PC-3 (cell line): ENCODE measurements around the gene DENND6B. TPM values are rescaled to one million over a fixed set of nuclear protein-coding genes. Genes with fewer than 3 reads are reported as not detected.

ENCODE experiments used
- ATAC-seq: fragments of 200-7000 bp; cut with Tn5 transposase; 2 replicates; pipeline ENCODE4 v1.9.1; 2020; ENCODE audit warnings: mild to moderate bottlenecking, moderate library complexity
- BruUV-seq: library from RNA; stranded (reverse); fragments of 400-500 nt; replicated peaks from 2 replicates; lab custom pipeline; 2021; lab: Mats Ljungman, UMichigan
- CTCF ChIA-PET: fragments of 300-600 bp; sonication (Branson Sonifier 250); formaldehyde crosslinking; loops from one replicate; lab custom pipeline; 2022; ENCODE audit warnings: antibody characterized with exemption; lab: Charles Lee
- POLR2A ChIA-PET: fragments of 300-600 bp; sonication (Branson Sonifier 250); formaldehyde crosslinking; loops from one replicate; lab custom pipeline; 2022; ENCODE audit warnings: antibody characterized with exemption; ENCODE audit not compliant: unreplicated experiment; lab: Charles Lee
- DNase-seq: peaks from one replicate; pipeline ENCODE4 v3.0.0-alpha.2; 2015
- H2AFZ ChIP-seq: fragments of 300-600 bp; sonication (generic); 2 replicates; pipeline ENCODE4 v1.6.0; 2016; ENCODE audit warnings: antibody characterized with exemption, low read length
- H3F3A ChIP-seq: fragments of 300-600 bp; sonication (generic); one replicate; pipeline ENCODE4 v1.6.0; 2017; ENCODE audit warnings: antibody characterized with exemption, low read length, control low read depth, mild to moderate bottlenecking; ENCODE audit not compliant: unreplicated experiment
- H3K27ac ChIP-seq: fragments of 300-600 bp; sonication (generic); 2 replicates; pipeline ENCODE4 v1.5.1; 2016; ENCODE audit warnings: mild to moderate bottlenecking, low read length
- H3K27me3 ChIP-seq: fragments of 300-600 bp; sonication (generic); 2 replicates; pipeline ENCODE4 v1.6.1; 2016; ENCODE audit warnings: low read length, mixed read lengths
- H3K36me3 ChIP-seq: fragments of 300-600 bp; sonication (generic); 2 replicates; pipeline ENCODE4 v1.6.1; 2016; ENCODE audit warnings: low read depth, mixed run types, low read length, mixed read lengths
- H3K4me1 ChIP-seq: fragments of 300-600 bp; sonication (generic); 2 replicates; pipeline ENCODE4 v1.5.1; 2016; ENCODE audit warnings: low read length; ENCODE audit not compliant: insufficient read depth
- H3K4me2 ChIP-seq: fragments of 300-600 bp; sonication (generic); 2 replicates; pipeline ENCODE4 v1.6.0; 2016; ENCODE audit warnings: low read length
- H3K4me3 ChIP-seq: fragments of 300-600 bp; sonication (generic); 2 replicates; pipeline ENCODE4 v1.5.1; 2016; ENCODE audit warnings: mild to moderate bottlenecking, low read length, mixed read lengths
- H3K79me2 ChIP-seq: fragments of 300-600 bp; sonication (generic); 2 replicates; pipeline ENCODE4 v1.6.1; 2017; ENCODE audit warnings: low read length, mixed read lengths
- H3K9ac ChIP-seq: fragments of 300-600 bp; sonication (generic); 2 replicates; pipeline ENCODE4 v1.6.0; 2016; ENCODE audit warnings: mild to moderate bottlenecking, low read length
- H3K9me2 ChIP-seq: fragments of 300-600 bp; sonication (generic); replicated peaks from 2 replicates; pipeline ENCODE4 v1.6.1; 2016; ENCODE audit warnings: mixed run types, low read length, mixed read lengths
- H3K9me3 ChIP-seq: fragments of 300-600 bp; sonication (generic); 2 replicates; pipeline ENCODE4 v1.6.1; 2016; ENCODE audit warnings: low read length, mixed read lengths
- H4K20me1 ChIP-seq: fragments of 300-600 bp; sonication (generic); 2 replicates; pipeline ENCODE4 v1.6.1; 2016; ENCODE audit warnings: low read length, mixed read lengths
- EZH2 ChIP-seq: fragments of 300-600 bp; sonication (generic); IDR thresholded peaks from one replicate; pipeline ENCODE4 v1.6.1; 2017; ENCODE audit warnings: antibody characterized with exemption, mild to moderate bottlenecking, low read length; ENCODE audit not compliant: unreplicated experiment
- EZH2phosphoT487 ChIP-seq: fragments of 300-600 bp; sonication (generic); IDR thresholded peaks from 2 replicates; pipeline ENCODE4 v1.6.1; 2018; ENCODE audit warnings: mild to moderate bottlenecking, antibody characterized with exemption, low read length, borderline replicate concordance
- intact Hi-C: fragments of 100-400 bp; cut with micrococcal nuclease; formaldehyde crosslinking; loops from 2 replicates; pipeline ENCODE4 v1.9.0; 2023
- total RNA-seq: library from RNA; depleted of rRNA; stranded (reverse); fragments of >200 nt; gene quantifications from 2 replicates; pipeline ENCODE4 v1.2.3, GENCODE V29; 2014
- TF ChIP-seq, protein P1 (sequence below): fragments of 300-600 bp; sonication (generic); conservative IDR thresholded peaks from 2 replicates; pipeline ENCODE4 v1.5.1; 2017; ENCODE audit warnings: antibody characterized with exemption, low read depth, mild to moderate bottlenecking, low read length

The DENND6B gene
- total RNA-seq, 1 experiment from 2014 or later, result 1.1 TPM

DNA sequence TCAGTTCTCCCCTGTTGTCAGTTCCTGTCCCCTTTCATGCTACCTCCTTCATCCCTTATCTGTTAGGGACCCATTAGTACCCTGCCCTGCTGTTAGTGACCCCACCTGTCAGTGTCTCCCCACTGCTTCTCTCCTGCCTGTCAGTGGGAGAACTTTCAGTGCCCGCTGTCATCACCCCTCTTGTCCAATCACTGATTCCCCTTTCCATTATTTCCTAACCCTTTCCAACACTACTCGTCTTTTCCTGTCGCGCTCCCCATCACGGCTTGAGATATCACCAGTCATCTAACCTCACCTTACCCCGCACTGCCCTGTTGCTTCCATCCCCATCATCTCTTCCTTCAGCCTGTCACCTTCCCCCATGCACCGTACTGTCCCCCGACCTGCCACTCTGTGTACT lies 20.3 kb upstream of the DENND6B start:
- H3F3A ChIP-seq, result no peaks in the 10 kb centered on the region
- H3K4me1 ChIP-seq, result no peaks in the 10 kb centered on the region
- no peak overlapping the region for H3K4me2 ChIP-seq
- BruUV-seq, result no TSS peak
- POLR2A ChIA-PET, result no interaction called here
- CTCF ChIA-PET, result no interaction called here
- H3K9me3 ChIP-seq, result no peaks in the 10 kb centered on the region
- no peak overlapping the region for H3K4me3 ChIP-seq
- no peaks in the 10 kb centered on the region; the same call in 1 of the 2 replicates for H3K36me3 ChIP-seq
- ATAC-seq (no peak), DNase-seq (no peak)
- no peaks in the 10 kb centered on the region for H3K27me3 ChIP-seq
- no peaks in the 10 kb centered on the region for H3K9me2 ChIP-seq
- H2AFZ ChIP-seq, result no peak overlapping the region
- intact Hi-C loops, result no loop called here
- H3K9ac ChIP-seq, result no peak overlapping the region
- TF ChIP-seq EZH2phosphoT487, result no peak
- TF ChIP-seq, protein P1, sequence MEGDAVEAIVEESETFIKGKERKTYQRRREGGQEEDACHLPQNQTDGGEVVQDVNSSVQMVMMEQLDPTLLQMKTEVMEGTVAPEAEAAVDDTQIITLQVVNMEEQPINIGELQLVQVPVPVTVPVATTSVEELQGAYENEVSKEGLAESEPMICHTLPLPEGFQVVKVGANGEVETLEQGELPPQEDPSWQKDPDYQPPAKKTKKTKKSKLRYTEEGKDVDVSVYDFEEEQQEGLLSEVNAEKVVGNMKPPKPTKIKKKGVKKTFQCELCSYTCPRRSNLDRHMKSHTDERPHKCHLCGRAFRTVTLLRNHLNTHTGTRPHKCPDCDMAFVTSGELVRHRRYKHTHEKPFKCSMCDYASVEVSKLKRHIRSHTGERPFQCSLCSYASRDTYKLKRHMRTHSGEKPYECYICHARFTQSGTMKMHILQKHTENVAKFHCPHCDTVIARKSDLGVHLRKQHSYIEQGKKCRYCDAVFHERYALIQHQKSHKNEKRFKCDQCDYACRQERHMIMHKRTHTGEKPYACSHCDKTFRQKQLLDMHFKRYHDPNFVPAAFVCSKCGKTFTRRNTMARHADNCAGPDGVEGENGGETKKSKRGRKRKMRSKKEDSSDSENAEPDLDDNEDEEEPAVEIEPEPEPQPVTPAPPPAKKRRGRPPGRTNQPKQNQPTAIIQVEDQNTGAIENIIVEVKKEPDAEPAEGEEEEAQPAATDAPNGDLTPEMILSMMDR, result no peak
- no peak for TF ChIP-seq EZH2
- 0 out of 2 replicates have a peak, but pooled peaks cover 4% of the 10 kb centered on the region for H4K20me1 ChIP-seq
- no peak overlapping the region for H3K27ac ChIP-seq
- peaks cover 31% of the 10 kb centered on the region for H3K79me2 ChIP-seq

DNA sequence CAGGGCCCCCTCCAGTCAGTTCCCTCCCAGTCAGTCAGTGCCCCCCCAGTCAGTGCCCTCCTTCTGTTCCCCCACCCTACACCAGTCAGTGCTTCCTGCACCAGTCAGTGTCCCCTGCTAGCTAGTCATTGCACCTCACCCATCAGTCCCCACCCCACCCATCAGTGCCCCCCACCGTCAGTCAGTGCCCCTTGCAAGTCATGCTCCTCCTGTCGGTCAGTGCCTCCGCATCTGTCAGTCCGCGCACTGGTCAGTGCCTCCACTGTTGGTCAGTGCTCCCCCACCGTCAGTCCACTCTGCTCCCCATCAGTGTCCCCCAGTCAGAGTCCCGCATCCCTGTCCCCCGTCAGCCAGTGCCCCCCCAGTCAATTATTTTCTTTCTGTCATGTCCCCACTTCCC lies 19.7 kb upstream of the DENND6B start:
- Histone ChIP-seq H3K27ac (no peak overlapping the region), H3K4me1 (no peaks in the 10 kb centered on the region), H3F3A (no peaks in the 10 kb centered on the region), H3K27me3 (no peaks in the 10 kb centered on the region), H3K4me3 (no peak overlapping the region), H3K9me3 (no peaks in the 10 kb centered on the region), H3K9ac (no peak overlapping the region), H3K79me2 (peaks cover 30% of the 10 kb centered on the region), H3K9me2 (no peaks in the 10 kb centered on the region), H3K4me2 (no peak overlapping the region), H3K36me3 (no peaks in the 10 kb centered on the region; the same call in 1 of the 2 replicates), H4K20me1 (0 out of 2 replicates have a peak, but pooled peaks cover 4% of the 10 kb centered on the region), H2AFZ (no peak overlapping the region)
- DNase-seq (no peak), ATAC-seq (no peak)
- no TSS peak for BruUV-seq
- ChIA-PET POLR2A (no interaction called here), CTCF (no interaction called here)
- no peak for TF ChIP-seq EZH2phosphoT487
- intact Hi-C loops, result no loop called here

DNA sequence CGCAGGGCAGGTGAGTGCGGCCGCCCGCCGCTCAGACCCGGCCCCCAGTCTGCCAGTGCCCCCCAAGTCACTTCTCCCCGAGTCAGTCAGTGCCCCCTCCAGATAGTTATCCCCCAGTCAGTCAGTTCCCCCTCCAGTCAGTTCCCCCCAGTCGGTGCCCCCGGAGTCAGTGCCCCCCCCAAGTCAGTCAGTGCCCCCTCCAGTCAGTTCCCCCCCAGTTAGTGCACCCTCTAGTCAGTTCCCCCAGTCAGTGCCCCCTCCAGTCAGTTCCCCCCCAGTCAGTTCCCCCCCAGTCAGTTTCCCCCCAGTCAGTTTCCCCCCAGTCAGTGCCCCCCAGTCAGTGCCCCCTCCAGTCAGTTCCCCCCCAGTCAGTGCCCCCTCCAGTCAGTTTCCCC lies 16.7 kb upstream of the DENND6B start:
- 0 out of 2 replicates have a peak, but pooled peaks cover 4% of the 10 kb centered on the region for H4K20me1 ChIP-seq
- no peaks in the 10 kb centered on the region for H3K9me2 ChIP-seq
- ATAC-seq (no peak), DNase-seq (no peak)
- no TSS peak for BruUV-seq
- H3K4me3 ChIP-seq, result peak overlapping the region; percentile 80
- ChIA-PET CTCF (no interaction called here), POLR2A (no interaction called here)
- H3F3A ChIP-seq, result no peaks in the 10 kb centered on the region
- H3K27me3 ChIP-seq, result no peaks in the 10 kb centered on the region
- peaks cover 25% of the 10 kb centered on the region for H3K79me2 ChIP-seq
- no peaks in the 10 kb centered on the region for H3K9me3 ChIP-seq
- TF ChIP-seq, protein P1, result no peak
- TF ChIP-seq EZH2phosphoT487 (no peak), EZH2 (no peak)
- H2AFZ ChIP-seq, result no peak overlapping the region
- no peaks in the 10 kb centered on the region for H3K4me1 ChIP-seq
- intact Hi-C loops, result loop anchor here (5.0 kb wide), 2 partner anchors 71 to 91 kb away; partner anchors contain the start of genes HDAC10 and MAPK11
- H3K27ac ChIP-seq, result no peak overlapping the region
- peak overlapping the region; percentile 90 for H3K9ac ChIP-seq
- H3K36me3 ChIP-seq, result no peaks in the 10 kb centered on the region; the same call in 1 of the 2 replicates
- peak overlapping the region; percentile 69 for H3K4me2 ChIP-seq
